Esophagus muscularis mucosa (tissue), 4 donors: ENCODE measurements around the gene TLL2. TPM values are rescaled to one million over a fixed set of nuclear protein-coding genes. Genes with fewer than 3 reads are reported as not detected.

Experiments used
- DNase-seq: peaks from one replicate; pipeline ENCODE4 v3.0.0-alpha.2; 2017; ENCODE audit errors: extremely low spot score
- H3K27ac ChIP-seq, 4 donors: fragments of 200-600 bp; sonication (generic); replicated peaks in 1 of 4; 1 replicate in 3 of 4; 2 replicates in 1 of 4; pipeline ENCODE4 v1.5.1; 2016 to 2019; ENCODE audit warnings: mild to moderate bottlenecking in 1 of 4
- H3K27me3 ChIP-seq, 4 donors: fragments of 200-600 bp; sonication (generic); one replicate each; pipeline versions ENCODE4 v1.5.1 to v1.6.0; 2016 to 2019
- H3K36me3 ChIP-seq, 4 donors: fragments of 200-600 bp; sonication (generic); one replicate each; pipeline ENCODE4 v1.5.1; 2016 to 2019
- H3K4me1 ChIP-seq, 4 donors: fragments of 200-600 bp; sonication (generic); one replicate each; pipeline ENCODE4 v1.5.1; 2016 to 2019
- H3K4me3 ChIP-seq, 4 donors: fragments of 200-600 bp; sonication (generic); 1 replicate in 2 of 4; 2 replicates in 2 of 4; pipeline ENCODE4 v1.5.1; 2016 to 2019; ENCODE audit warnings: mild to moderate bottlenecking in 4 of 4, moderate library complexity in 1 of 4
- H3K9me3 ChIP-seq, 4 donors: fragments of 200-600 bp; sonication (generic); 1 replicate in 3 of 4; 2 replicates in 1 of 4; pipeline ENCODE4 v1.5.1; 2016 to 2019
- EP300 ChIP-seq: sonication (generic); formaldehyde crosslinking; IDR thresholded peaks from one replicate; pipeline ENCODE4 v1.6.1; 2017; ENCODE audit warnings: antibody characterized with exemption
- POLR2A ChIP-seq: fragments of 450-650 bp; IDR thresholded peaks from one replicate; pipeline ENCODE4 v1.6.1; 2017; ENCODE audit warnings: antibody characterized with exemption, moderate library complexity, mild to moderate bottlenecking, low read depth
- POLR2AphosphoS5 ChIP-seq, 2 donors: sonication (generic); formaldehyde crosslinking; IDR thresholded peaks; one replicate each; pipeline ENCODE4 v1.6.1; 2017; ENCODE audit warnings: antibody characterized with exemption in 2 of 2
- WGBS: methylation state at CpG from one replicate; pipeline ENCODE4 v1.1.5; 2018; 5-methylcytosine and 5-hydroxymethylcytosine counted together
- intact Hi-C: fragments of 100-400 bp; cut with DNase I; formaldehyde crosslinking; loops from one replicate; pipeline ENCODE4 v1.15.1; 2023
- total RNA-seq, 4 donors: library from RNA; depleted of rRNA; stranded (reverse); fragments of >200 nt; gene quantifications; one replicate each; pipeline versions ENCODE4 v1.1.0 to v1.2.1, GENCODE V29; 2016
- TF ChIP-seq, protein P1 (sequence below), 3 experiments: fragments of 200-600 bp in 2 of 3; fragments of 450-650 bp in 1 of 3; sonication (generic) in 2 of 3; IDR thresholded peaks; one replicate each; pipeline ENCODE4 v1.5.1; 2017 to 2019; ENCODE audit warnings: antibody characterized with exemption in 3 of 3, mild to moderate bottlenecking in 2 of 3, moderate library complexity in 1 of 3

TLL2 gene
- total RNA-seq, 4 donors from 2014 or later, result 0.17 to 2.1 (median 0.27) TPM

GRCh38 chr10:96512524-96513304, 1.0 kb downstream of the TLL2 start:
- H3K27ac ChIP-seq, result no peak overlapping the region
- peak; percentile 79 for DNase-seq
- intact Hi-C loops, result loop anchor here (2.0 to 5.0 kb wide), 2 partner anchors 116 to 135 kb away; no protein-coding TSS in a partner anchor

DNA sequence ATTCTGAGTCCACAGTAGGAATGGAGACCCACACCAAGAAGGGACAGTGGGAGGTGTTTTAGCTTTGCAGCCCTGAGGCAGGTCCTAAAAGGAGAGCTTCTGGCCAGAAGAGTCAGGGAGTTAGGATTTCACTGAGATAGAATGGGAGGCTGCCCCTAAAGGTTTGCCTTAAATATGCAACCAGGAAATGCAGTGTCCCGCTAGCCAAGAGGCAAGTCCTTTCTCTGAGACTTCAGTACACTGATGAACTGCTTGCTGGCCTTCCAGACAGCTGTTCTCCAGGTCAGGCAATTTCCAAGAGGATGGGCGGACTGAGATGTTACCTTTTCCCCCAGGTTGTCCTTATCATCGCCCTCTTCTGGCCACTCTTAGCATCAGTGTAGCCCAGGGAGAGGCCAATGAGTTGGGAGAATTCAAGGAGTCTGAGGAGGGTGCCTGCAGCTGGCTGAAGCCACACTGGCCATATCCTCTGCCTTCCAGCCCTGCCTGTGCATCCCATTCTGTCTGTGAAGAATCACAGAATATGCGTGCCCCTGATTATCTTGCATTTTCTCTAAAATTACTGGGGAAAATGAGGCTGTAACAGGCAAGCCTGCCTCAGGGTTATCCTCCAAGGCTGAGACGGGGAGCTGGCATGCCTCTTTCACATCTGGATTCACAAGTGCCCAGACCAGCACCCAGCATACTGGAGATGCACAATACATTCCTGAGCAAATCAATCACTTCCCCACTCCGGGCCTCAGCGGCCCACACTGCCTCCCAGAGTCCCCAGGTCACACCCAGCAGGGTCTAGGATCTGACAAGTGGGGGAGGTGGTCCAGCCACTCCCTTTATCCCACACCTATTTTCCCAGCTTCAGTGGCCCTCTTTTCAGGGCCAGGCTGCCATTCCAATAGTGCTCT, 2.4 kb downstream of the TLL2 start:
- Histone ChIP-seq H3K4me1 (peaks cover 25 to 27% (median 26%) of the 10 kb centered on the region in 4 donors), H3K36me3 (no peaks in the 10 kb centered on the region), H3K27ac (no peak overlapping the region), H3K27me3 (peaks cover 0 to 22% (median 4%) of the 10 kb centered on the region in 4 donors), H3K9me3 (no peaks in the 10 kb centered on the region), H3K4me3 (no peak overlapping the region)
- TF ChIP-seq, protein P1, sequence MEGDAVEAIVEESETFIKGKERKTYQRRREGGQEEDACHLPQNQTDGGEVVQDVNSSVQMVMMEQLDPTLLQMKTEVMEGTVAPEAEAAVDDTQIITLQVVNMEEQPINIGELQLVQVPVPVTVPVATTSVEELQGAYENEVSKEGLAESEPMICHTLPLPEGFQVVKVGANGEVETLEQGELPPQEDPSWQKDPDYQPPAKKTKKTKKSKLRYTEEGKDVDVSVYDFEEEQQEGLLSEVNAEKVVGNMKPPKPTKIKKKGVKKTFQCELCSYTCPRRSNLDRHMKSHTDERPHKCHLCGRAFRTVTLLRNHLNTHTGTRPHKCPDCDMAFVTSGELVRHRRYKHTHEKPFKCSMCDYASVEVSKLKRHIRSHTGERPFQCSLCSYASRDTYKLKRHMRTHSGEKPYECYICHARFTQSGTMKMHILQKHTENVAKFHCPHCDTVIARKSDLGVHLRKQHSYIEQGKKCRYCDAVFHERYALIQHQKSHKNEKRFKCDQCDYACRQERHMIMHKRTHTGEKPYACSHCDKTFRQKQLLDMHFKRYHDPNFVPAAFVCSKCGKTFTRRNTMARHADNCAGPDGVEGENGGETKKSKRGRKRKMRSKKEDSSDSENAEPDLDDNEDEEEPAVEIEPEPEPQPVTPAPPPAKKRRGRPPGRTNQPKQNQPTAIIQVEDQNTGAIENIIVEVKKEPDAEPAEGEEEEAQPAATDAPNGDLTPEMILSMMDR (IDR thresholded peaks at IDR 0.05), result peak in 2 of 3 experiments; percentile 35 to 52
- no peak for TF ChIP-seq POLR2AphosphoS5 (IDR thresholded peaks at IDR 0.05)
- WGBS, result 75% methylated on average over 7 of the region's 7 CpGs
- intact Hi-C loops, result loop anchor here (5.0 kb wide), 1 partner anchor 134 kb away; no protein-coding TSS in a partner anchor
- DNase-seq, result peak; percentile 86

More at GRCh38 chr10:96512524-96513304, 1.0 kb downstream of the TLL2 start:
- Histone ChIP-seq H3K36me3 (no peaks in the 10 kb centered on the region), H3K9me3 (no peaks in the 10 kb centered on the region), H3K27me3 (peaks cover 0 to 22% (median 4%) of the 10 kb centered on the region in 4 donors), H3K4me3 (peak overlapping the region; percentile 59 to 74 (median 60)), H3K4me1 (peaks cover 25 to 27% (median 26%) of the 10 kb centered on the region in 4 donors)
- TF ChIP-seq, protein P1 (IDR thresholded peaks at IDR 0.05), result no peak
- no peak for TF ChIP-seq POLR2A
- no peak for TF ChIP-seq POLR2AphosphoS5 (IDR thresholded peaks at IDR 0.05)
- TF ChIP-seq EP300, result no peak
- WGBS, result under 1% methylated on average over 21 of the region's 65 CpGs

GRCh38 chr10:96509017-96509641, 4.6 kb downstream of the TLL2 start:
- intact Hi-C loops, result no loop called here
- DNase-seq, result peak; percentile 75
- 77% methylated on average over 3 of the region's 3 CpGs for whole genome bisulfite sequencing
- Histone ChIP-seq H3K4me3 (no peak overlapping the region), H3K27me3 (peaks cover 0 to 22% (median 4%) of the 10 kb centered on the region in 4 donors), H3K9me3 (no peaks in the 10 kb centered on the region), H3K27ac (no peak overlapping the region), H3K4me1 (peaks cover 21% of the 10 kb centered on the region in 4 donors), H3K36me3 (no peaks in the 10 kb centered on the region)
- no peak for TF ChIP-seq POLR2AphosphoS5 (IDR thresholded peaks at IDR 0.05)
- no peak for TF ChIP-seq EP300
- TF ChIP-seq, protein P1 (IDR thresholded peaks at IDR 0.05), result no peak
- TF ChIP-seq POLR2A, result no peak

- H3K4me3 ChIP-seq, result no peak overlapping the region
- TF ChIP-seq POLR2AphosphoS5 (IDR thresholded peaks at IDR 0.05), result no peak
- TF ChIP-seq, protein P1 (IDR thresholded peaks at IDR 0.05), result no peak
- TF ChIP-seq POLR2A, result no peak
- no peak for TF ChIP-seq EP300
- no peaks in the 10 kb centered on the region for H3K9me3 ChIP-seq
- H3K27ac ChIP-seq, result no peak overlapping the region
- intact Hi-C loops, result no loop called here
- H3K27me3 ChIP-seq, result peaks cover 0 to 9% (median 0%) of the 10 kb centered on the region in 4 donors
- 90% methylated on average over 2 of the region's 2 CpGs for WGBS
- peak; percentile 87 for DNase-seq
- no peaks in the 10 kb centered on the region for H3K36me3 ChIP-seq
- H3K4me1 ChIP-seq, result peaks cover 0 to under 1% (median under 1%) of the 10 kb centered on the region in 4 donors
Observed at GRCh38 chr10:96507044-96507443, 6.7 kb downstream of the TLL2 start.
